Uterus (tissue), 4 donors: Measurements from ENCODE around the gene EPHB6. TPM values are rescaled to one million over a fixed set of nuclear protein-coding genes. Genes with fewer than 3 reads are reported as not detected.

Experiments
- DNase-seq, 2 donors: peaks; one replicate each; pipeline ENCODE4 v3.0.0-alpha.2; 2019 to 2020
- H3K27ac ChIP-seq, 2 donors: fragments of 200-600 bp; sonication (generic); 1 replicate in 1 of 2; 2 replicates in 1 of 2; pipeline ENCODE4 v1.5.1; 2016 to 2018
- H3K27me3 ChIP-seq, 2 donors: fragments of 200-600 bp; sonication (generic); one replicate each; pipeline ENCODE4 v1.5.1; 2018 to 2019; ENCODE audit warnings: control low read depth in 1 of 2
- H3K36me3 ChIP-seq, 2 donors: fragments of 200-600 bp; sonication (generic); one replicate each; pipeline ENCODE4 v1.5.1; 2019; ENCODE audit warnings: control low read depth in 1 of 2
- H3K4me1 ChIP-seq, 2 donors: fragments of 200-600 bp; sonication (generic); one replicate each; pipeline ENCODE4 v1.5.1; 2018 to 2019; ENCODE audit warnings: control low read depth in 1 of 2
- H3K4me3 ChIP-seq, 2 donors: fragments of 200-600 bp; sonication (generic); 1 replicate in 1 of 2; 2 replicates in 1 of 2; pipeline ENCODE4 v1.5.1; 2018 to 2019; ENCODE audit warnings: mild to moderate bottlenecking in 1 of 2
- H3K9me3 ChIP-seq, 2 donors: fragments of 200-600 bp; sonication (generic); one replicate each; pipeline ENCODE4 v1.5.1; 2019; ENCODE audit warnings: control low read depth in 1 of 2
- CTCF ChIP-seq, 4 experiments: fragments of 200-600 bp in 2 of 4; fragments of 450-650 bp in 2 of 4; sonication (generic) in 2 of 4; IDR thresholded peaks; one replicate each; pipeline ENCODE4 v1.5.1; 2016 to 2019; ENCODE audit warnings: antibody characterized with exemption in 4 of 4, mild to moderate bottlenecking in 2 of 4, moderate library complexity in 1 of 4
- POLR2A ChIP-seq, 2 donors: fragments of 450-650 bp; IDR thresholded peaks; one replicate each; pipeline ENCODE4 v1.6.1; 2016; ENCODE audit warnings: antibody characterized with exemption in 2 of 2, mild to moderate bottlenecking in 1 of 2, moderate library complexity in 1 of 2
- intact Hi-C: fragments of 100-400 bp; cut with DNase I; formaldehyde crosslinking; loops from one replicate; pipeline ENCODE4 v1.15.1; 2023; ENCODE audit warnings: low total_unique reads
- total RNA-seq, 4 donors: library from RNA; depleted of rRNA in 3 of 4; stranded (reverse); fragments of >200 nt in 3 of 4; gene quantifications; one replicate each; pipeline versions ENCODE4 v1.1.0 to v1.2.4, GENCODE V29; 2014 to 2023
- donor health status: DM: yes; HTN: yes; CAD: no.

EPHB6 gene
- total RNA-seq, 4 donors from 2014 or later, result 1.5 to 34.6 (median 21.9) TPM

- Histone ChIP-seq H3K4me3 (no peak overlapping the region), H3K27me3 (no peaks in the 10 kb centered on the region), H3K4me1 (no peaks in the 10 kb centered on the region), H3K36me3 (no peaks in the 10 kb centered on the region), H3K9me3 (no peaks in the 10 kb centered on the region), H3K27ac (no peak overlapping the region)
- TF ChIP-seq CTCF (IDR thresholded peaks at IDR 0.05), result no peak
- TF ChIP-seq POLR2A (IDR thresholded peaks at IDR 0.05), result no peak
- intact Hi-C loops, result no loop called here
- DNase-seq, result no peak
Observed at GRCh38 chr7:142812437-142813215, 42.2 kb upstream of the EPHB6 start.

GRCh38 chr7:142813226-142813625 is 41.6 kb upstream of the EPHB6 start:
- Histone ChIP-seq H3K36me3 (no peaks in the 10 kb centered on the region), H3K9me3 (no peaks in the 10 kb centered on the region), H3K27ac (no peak overlapping the region), H3K27me3 (no peaks in the 10 kb centered on the region), H3K4me1 (no peaks in the 10 kb centered on the region), H3K4me3 (no peak overlapping the region)
- no peak for TF ChIP-seq CTCF (IDR thresholded peaks at IDR 0.05)
- no peak for DNase-seq
- intact Hi-C loops, result no loop called here

- Histone ChIP-seq H3K9me3 (no peaks in the 10 kb centered on the region), H3K27me3 (no peaks in the 10 kb centered on the region), H3K4me3 (no peak overlapping the region), H3K27ac (no peak overlapping the region), H3K4me1 (no peaks in the 10 kb centered on the region), H3K36me3 (no peaks in the 10 kb centered on the region)
- DNase-seq, result no peak
- intact Hi-C loops, result no loop called here
- TF ChIP-seq CTCF (IDR thresholded peaks at IDR 0.05) (no peak), POLR2A (IDR thresholded peaks at IDR 0.05) (no peak)
Observed at GRCh38 chr7:142813699-142814098, 41.2 kb upstream of the EPHB6 start.

- no peak overlapping the region for H3K4me3 ChIP-seq
- H3K9me3 ChIP-seq, result no peaks in the 10 kb centered on the region
- H3K4me1 ChIP-seq, result no peaks in the 10 kb centered on the region
- no peaks in the 10 kb centered on the region for H3K27me3 ChIP-seq
- DNase-seq, result no peak
- no peak for TF ChIP-seq CTCF (IDR thresholded peaks at IDR 0.05)
- no peak overlapping the region for H3K27ac ChIP-seq
- intact Hi-C loops, result no loop called here
- H3K36me3 ChIP-seq, result no peaks in the 10 kb centered on the region
Observed at GRCh38 chr7:142814451-142814850, 40.4 kb upstream of the EPHB6 start.

GRCh38 chr7:142815134-142815533 is 39.7 kb upstream of the EPHB6 start:
- no peak overlapping the region for H3K4me3 ChIP-seq
- DNase-seq, result no peak
- TF ChIP-seq CTCF (IDR thresholded peaks at IDR 0.05) (no peak), POLR2A (IDR thresholded peaks at IDR 0.05) (no peak)
- H3K4me1 ChIP-seq, result no peaks in the 10 kb centered on the region
- no peaks in the 10 kb centered on the region for H3K36me3 ChIP-seq
- no peak overlapping the region for H3K27ac ChIP-seq
- no peaks in the 10 kb centered on the region for H3K27me3 ChIP-seq
- intact Hi-C loops, result no loop called here
- H3K9me3 ChIP-seq, result no peaks in the 10 kb centered on the region
